Stimulated activated CD8-positive, alpha-beta memory T cell treated with anti-CD3 and anti-CD28 coated beads, Interleukin-4, amount 100 ng/mL, for 4 hours (primary cell): Measurements from ENCODE around the gene IFI27.

ENCODE experiments used
- DNase-seq, 2 donors: peaks; one replicate each; pipeline ENCODE4 v3.0.0-alpha.2; 2020; ENCODE audit warnings: low read depth in 2 of 2, low spot score in 1 of 2

The IFI27 gene

DNA sequence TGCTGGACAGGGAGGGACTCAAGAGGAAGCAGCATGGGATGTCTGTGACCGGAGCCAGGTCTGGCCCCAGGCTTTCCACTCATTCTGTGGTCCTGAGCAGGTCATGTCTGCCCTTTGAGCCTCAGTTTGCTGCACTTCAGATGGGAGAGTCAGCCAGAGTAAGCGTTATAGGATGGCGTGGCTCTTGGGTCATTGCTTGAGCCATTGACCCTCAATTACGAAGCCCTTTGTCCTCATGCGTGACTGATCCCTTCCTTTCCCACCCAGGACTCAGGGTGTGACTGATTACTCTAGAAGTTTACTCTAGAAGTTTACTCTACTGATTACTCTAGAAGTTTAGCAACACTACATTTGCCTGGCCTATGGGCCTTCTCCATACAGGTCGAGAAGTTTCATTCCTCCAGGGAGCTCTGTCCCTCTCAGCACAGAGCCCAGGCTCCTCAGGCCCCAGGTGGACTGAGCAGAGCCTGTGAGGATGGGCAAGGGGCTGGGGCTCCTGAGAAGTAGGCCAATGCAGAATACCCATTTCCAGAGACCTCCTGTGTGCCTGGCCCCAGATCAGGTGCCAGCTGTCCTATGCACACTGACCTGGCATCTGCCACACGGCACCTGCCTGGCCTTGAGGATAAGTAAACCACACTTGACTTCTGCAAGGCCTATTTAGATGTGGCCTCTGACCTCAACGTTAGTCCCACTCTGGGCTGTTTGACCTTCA, 7.6 kb upstream of the IFI27 start:
- no peak for DNase-seq

DNA sequence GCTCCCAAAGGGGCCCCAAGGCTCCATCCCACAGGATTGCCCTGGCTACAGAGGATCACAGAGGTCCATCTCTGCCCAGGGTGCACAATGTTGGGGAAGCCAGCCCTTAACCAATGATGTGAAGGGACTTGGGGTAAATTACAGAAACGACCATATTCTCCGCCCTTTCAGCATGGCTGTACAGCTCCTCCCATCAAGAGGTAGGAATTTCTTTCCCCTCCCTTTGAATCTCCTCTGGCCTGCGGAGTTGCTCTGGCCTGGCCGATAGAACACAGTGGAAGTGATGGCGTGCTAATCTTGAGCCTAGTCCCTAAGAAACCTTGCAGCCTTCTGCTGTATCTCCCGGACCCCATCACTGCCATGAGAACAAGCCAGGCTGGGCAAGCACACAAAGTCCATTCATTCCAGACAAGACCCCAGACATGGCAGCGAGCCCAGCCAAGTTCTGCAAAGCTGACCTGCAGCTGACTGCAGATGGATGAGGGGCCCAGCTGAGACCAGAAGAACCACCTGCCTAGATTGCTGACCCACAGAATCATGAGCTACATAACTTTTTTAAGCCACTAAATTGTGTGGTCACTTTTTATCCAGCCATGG, 6.9 kb upstream of the IFI27 start:
- DNase-seq, result no peak

DNA sequence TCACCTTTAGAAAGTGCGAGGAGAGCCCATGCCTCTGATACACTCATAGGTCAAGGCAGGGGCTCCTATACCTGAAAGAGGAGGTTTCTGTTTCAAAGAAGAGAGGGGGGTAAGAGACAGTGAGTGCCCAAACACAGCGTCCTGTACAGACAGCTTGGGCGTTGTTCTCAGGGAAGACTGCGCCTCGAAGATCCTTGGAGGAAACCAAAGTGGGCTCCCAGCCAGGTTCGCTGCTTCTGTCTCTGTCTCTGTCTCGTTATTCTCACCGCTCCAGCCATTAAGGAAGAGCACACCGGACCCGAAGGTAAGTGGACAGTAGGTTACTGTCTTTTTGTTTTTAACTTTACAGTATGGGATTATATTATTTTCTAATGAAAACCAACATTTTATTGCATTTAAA, 5.8 kb upstream of the IFI27 start:
- no peak for DNase-seq

DNA sequence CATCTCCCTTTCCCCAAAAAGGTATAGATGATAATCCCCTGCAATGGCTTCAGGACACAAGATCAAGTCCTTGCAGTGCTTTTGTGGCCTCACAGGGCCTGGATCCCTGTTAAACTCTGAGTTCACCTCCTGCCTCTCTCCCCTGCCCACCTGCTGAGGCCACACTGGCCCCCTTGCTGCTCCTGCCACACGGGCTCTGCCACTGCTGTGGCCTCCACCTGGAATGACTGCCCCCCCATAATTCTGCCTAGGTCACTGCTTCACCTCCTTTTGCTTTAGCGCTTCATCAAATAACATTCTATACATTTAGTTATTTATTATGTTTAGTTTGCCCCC, 653 bp upstream of the IFI27 start:
- DNase-seq, result no peak

DNA sequence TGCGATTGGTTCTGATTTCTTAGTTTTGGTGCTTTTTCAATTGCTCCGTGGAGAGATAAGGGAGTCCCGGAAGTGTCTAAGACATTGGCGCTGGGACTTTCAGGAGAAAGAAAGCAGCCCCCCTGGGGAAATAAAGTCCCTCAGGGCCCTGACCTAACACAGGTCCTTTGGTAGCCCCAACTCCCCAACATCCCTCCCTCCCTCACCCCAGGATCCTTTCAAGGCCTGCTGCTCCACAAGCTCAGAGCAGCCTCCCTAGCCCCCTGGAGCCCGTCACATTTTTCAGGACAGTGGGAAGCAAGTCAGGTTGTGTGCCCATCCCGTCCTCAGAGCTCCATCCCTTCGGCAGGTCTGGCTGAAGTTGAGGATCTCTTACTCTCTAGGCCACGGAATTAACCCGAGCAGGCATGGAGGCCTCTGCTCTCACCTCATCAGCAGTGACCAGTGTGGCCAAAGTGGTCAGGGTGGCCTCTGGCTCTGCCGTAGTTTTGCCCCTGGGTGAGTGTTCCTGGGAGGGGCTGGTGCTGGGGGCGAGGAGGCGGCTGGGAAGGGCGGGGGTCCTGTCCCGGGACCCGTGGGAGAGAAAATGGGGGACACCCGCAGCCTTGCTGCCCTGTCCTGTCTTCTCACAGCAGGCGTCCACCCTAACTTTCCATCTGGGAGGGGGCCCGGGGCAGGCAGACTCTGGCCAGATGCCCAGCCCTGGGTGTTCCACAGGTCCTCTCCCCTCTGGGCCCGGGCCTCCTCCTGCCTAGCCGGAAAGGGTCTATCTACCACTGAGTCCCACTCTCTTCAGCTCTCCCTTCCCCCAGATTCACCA, 950 bp downstream of the IFI27 start:
- DNase-seq, result no peak

DNA sequence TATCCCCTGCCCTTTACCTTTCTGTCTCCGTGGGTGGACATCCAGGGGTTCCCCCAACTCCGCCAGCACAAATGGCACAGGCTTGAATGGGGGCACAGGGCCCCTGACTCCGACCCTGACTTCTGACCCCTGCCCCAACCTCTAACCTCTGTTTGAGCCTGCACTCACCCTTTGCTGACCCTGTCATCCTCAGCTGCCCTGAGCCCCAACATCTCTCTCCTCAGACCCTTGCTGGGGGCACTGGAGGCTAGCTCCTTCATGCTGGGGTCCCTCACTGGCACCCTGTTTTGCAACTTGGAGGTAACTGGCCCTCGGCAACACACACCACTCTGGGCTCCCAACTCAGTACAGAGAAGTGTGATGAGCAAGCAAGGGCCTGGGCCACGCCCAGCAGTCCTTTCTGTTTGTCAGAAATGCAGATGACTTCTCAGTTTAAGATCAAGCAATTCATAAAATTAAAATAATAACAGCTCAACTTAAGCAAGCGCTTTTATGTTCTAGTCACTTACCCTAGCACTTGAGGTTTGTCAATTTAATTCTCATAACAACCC, 2.1 kb downstream of the IFI27 start:
- DNase-seq, result no peak

DNA sequence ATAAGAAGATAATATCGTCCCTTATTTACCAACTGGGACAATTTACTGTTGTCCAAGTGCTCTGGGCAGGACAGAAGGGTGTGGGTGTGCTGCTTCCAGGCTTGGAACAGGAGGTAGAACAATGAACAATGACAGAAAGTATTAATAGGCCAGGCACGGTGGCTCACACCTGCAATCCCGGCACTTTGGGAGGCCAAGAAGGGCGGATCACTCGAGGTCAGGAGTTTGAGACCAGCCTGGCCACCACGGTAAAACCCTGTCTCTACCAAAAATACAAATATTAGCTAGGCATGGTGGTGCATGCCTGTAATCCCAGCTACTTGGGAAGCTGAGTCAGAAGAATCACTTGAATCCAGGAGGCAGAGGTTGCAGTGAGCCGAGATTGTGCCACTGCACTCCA, 2.5 kb downstream of the IFI27 start:
- no peak for DNase-seq

DNA sequence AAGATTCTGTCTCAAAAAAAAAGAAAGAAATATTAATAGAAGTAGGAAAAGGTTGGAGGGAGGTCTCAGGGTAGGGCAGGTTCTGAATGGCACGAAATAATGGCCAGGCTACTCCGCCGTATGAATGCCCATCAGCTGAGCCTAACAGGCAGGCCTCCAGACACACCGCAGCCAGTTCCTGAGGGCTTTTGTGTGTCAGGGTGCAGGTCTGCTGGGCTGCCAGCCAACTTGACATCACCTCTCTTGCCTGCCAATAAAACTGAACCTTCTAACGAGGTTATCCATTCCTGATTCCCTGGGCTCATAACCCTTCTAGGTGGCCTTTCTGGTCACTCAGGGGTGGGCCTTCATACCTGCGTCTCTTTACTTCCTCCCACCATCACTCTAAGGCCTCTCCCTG, 3.0 kb downstream of the IFI27 start:
- DNase-seq, result no peak

DNA sequence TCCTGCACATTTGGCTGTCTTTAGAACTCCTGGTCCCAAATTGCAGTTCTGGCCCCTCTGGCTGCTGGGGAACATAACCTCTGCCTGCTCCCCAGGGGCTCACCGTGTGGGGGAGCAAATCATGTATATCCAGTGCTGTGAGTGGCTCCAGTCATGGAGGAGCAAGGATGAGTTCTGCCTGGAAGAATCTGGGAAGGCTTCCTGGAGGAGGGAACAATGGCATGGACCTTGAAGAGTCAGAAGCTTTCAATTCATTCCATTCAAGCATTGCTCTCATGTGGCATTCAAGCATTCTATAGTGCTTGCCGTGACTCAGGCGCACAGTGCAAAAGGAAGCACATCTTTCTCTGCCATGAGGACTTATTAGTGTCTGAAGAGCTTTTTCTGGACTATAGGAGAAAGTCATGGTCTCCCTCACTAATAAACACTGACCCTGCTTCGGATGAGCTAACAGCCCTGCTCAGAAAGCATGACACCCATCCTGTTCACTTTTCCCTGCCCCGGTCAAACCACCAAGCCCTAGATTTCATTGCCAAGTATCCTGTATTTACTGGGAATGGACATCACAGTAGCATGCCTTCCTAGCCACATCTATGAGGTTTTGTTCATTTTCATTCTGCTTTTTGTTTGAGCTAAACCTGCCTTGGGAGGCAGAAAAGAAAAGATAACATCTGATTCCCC, 3.5 kb downstream of the IFI27 start:
- DNase-seq, result no peak

DNA sequence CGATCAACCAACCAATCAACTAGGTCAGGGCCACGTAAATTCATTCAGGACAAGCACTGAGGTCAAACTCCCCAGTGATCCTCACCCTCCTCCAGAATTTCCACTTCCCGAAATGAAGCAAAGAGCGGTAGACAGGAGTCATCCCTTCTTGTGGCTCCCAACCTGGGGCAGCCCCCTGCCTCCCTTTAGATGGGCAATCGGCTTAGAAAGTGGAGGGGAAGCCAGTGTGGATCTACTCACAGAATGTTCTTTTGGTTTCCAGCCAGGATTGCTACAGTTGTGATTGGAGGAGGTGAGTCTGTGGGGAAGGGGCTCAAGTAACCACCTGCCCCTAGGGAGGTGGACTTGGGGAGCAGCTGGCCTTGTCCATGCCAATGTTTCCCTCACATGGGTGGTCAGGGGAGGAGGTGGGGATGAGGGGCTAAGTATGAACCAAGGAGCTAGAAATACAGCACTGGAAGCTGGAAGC, 4.1 kb downstream of the IFI27 start:
- DNase-seq, result no peak

DNA sequence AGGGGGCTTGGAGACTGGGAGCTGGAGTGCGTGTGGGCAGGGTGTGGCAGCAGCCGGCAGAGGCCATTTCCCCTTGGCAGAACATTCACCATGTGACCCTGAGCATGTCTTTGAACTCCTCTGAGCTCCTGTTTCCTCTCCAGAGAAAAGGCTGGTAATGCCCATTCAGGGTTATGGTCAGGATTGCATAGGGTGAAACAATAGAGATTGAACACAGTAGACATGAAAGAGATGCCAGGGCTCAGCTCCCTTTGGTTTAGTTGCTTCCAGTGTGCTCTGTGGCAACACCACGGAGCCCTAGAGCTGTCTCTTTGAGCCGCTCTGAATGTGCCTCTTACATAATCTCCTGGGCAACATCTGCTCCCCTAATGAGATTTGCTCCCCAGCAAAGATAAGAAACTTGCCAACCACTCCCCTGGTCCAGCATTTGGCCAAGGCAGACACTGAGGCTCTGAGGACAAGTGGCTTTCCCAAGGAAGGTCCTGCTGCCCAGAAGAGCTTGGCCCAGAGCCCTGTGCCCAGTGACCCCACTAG, 4.6 kb downstream of the IFI27 start:
- DNase-seq, result no peak

DNA sequence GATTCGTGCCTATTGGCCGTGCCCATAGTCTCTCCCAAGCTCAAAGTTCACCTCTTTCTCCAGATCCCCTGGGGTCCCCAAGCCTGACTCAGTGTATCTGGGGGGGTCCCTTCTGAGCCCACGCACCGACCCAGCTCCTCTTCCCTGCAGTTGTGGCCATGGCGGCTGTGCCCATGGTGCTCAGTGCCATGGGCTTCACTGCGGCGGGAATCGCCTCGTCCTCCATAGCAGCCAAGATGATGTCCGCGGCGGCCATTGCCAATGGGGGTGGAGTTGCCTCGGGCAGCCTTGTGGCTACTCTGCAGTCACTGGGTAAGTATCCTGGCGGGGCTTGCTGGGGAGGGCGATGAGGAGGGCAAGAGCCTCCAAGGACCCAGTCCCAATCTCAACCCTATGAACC, 5.1 kb downstream of the IFI27 start:
- DNase-seq, result no peak

DNA sequence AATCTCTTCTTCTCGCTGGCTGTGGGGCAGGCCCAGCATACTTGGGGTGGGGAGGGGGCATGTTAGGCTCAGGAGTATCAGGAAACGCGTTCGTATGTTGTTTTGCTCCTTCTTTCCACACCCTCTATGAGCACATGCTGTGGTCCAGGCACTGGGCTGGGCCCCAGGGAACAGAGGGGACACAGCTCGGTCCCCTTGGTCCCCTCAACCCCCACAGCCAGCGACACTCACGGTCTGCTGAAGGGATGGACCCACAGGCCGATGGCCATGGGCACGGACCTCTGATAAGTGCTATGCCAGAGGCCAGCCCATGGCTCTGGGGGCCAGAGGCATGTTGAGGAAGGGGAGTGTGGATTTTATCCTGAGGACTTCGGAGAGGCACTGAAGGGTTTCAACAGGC, 6.2 kb downstream of the IFI27 start:
- DNase-seq, result no peak

DNA sequence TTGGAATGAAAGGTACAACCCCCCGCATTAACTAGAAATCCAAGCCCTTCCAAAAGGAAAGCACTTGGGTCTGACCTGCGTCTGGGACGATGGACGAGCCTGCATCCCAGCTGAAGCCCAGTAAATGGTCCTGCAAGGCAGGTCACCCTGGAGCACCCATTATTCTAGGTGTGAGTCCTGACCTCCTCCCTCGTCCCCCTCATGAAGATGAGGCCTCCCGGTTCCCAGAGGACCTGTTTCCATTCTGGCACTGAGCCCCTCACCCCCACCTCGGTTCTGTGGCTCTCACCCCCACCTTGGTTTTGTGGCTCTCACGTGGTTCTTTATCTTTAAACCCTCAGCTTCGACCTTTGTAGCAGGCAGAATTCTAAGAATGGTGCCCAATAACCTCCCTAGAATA, 7.3 kb downstream of the IFI27 start:
- DNase-seq, result no peak

DNA sequence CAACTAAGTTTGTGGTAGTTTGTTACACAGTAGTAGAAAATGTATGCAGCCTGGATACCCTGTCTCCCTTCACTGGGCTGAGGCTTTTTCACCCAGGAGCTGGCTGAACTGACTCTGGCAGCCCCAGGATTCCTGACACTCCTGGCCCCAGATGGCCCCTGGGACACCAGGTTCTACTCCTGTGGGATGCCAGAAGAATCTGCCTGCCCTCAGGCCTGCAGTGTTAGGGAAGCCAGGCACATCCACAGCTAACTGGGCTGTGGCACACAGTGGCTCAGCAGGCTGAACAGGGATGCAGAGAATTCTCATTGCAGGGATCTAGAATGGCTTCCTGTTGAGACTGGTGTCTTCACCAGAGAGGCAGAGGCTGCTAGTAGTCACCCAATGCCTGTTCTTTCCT, 8.5 kb downstream of the IFI27 start:
- no peak for DNase-seq

DNA sequence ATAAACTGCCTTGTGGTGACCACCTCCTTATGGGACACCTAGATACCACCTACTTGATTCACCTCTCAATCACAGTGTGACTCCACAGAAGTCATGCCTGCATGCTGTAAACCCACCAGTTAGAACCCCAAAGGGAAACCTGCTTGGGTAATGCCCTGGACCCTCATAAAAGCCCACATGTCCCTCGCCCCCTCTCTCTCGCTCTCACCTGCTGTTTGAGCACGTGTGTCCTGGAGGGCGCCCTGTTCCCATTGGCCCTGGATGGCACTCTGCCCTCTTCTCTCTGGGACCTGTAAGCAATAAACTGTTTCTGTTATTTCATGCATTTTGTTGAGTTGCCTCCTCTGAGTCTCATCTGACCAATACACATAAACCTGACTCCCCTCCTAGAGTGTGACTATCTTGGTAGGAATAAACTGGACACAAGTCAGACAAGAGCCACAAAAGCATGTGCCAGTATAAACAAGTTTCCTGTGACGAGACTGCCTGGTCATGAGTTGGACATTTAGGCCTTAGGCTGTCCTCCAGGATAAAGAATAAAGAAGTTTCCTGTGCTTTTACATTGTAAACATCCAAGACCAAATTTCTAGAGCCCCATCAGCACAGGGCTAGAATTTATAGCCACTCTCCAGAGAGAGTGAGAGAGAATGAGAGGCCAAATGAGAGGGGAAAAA, 10.3 kb downstream of the IFI27 start:
- no peak for DNase-seq

DNA sequence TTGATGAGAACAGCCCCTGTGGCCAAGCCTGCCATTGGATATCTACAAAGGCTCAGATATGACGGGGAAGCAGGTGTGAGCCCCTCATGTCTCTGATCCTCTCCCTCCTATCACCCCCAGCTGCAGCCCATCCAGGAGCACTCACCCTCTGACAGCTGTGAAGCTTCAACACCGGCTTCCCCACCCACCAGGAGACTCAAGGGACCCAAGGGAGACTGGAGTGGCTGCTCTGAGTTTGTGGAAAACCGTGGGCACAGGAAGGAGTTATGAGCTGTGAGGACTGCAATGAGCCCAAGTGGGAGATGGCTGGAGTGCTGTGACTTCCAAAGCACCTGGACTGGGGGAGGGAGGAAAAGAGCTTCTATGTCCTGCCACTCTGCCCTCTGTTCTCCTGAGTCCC, 10.9 kb downstream of the IFI27 start:
- DNase-seq, result no peak

DNA sequence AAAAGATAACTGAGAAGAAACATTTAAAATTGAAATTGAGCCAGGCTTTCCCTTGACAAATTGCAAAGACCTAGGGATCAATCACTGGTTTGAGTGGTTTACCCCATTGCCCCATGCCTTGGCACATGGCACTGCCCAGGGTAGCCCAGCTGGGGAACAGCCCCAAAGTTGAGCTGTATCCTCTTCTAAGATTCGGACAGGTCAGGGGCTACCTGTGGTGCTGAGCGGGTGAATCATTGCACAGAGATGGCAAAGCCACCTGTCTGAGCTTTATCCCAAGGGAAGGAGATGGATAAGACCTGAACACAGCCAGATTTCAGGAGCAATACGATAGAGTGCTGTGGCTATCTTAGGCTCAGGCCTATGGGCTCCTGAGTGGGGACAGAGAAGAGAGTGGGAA, 11.9 kb downstream of the IFI27 start:
- no peak for DNase-seq

DNA sequence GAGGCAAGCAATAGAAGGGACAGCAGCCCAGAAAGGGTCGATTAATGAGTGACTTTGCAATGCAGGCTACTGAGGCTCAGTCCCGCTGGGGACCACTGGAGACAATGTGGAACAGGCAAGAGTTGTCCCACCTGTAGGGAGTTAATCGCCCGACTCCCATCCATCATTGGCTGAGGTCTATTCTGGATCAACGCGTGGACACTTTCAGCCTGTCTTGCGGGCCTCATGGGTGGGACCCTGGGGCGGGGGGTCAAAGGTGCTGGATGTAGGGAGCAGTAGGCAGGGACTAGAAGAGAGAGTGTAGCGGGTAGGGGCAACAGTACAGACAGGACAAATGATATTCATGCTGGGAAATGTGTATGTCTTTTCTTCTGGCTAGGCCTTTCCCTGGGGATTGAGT, 12.8 kb downstream of the IFI27 start:
- no peak for DNase-seq

DNA sequence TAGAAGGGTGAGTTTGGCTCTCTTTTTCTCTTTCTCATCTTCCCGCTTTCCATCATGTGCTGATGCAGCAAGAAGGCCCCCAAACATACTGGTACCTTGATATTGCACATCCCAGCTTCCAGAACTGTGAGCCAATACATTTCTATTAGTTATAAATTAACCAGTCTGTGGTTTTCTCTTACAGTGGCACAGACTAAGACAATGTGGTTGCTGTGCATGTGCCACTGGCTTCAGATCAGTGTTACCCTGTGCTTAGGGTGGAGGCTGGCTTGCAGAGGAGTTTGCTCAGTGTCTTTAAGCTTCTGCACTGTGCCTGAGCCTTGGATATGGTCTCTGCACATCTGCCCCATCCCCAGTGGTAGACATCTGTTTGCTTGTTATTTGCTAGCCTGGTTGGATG, 13.3 kb downstream of the IFI27 start:
- DNase-seq, result no peak
